ENCODE data around the gene STAG2. TPM values are rescaled to one million over a fixed set of nuclear protein-coding genes. Genes with fewer than 3 reads are reported as not detected.
"Not testable (repeated sequence)": the region's sequence is repeated elsewhere in the genome, so short reads cannot be mapped to it uniquely, and the experiment has no call there.

STAG2 gene
- total RNA-seq, 2 donors from 2014 or later = 73.7 to 130 TPM

- H3K9me3 ChIP-seq (ENCODE audit: control insufficient read depth, low read length) = no peaks in the 10 kb centered on the region
- no peaks in the 10 kb centered on the region for H3K4me1 ChIP-seq (ENCODE audit: control insufficient read depth, insufficient read depth, low read length)
- peaks cover 5% of the 10 kb centered on the region for H3K36me3 Mint-ChIP-seq (ENCODE audit: low read depth)
- no peak for DNase-seq
- H3K36me3 ChIP-seq (ENCODE audit: control insufficient read depth, insufficient read depth, low read length) = no peaks in the 10 kb centered on the region
- H3K27me3 ChIP-seq (ENCODE audit: control insufficient read depth, insufficient read depth, low read length, poor library complexity, severe bottlenecking) = no peaks in the 10 kb centered on the region
- no peak overlapping the region for H3K27ac ChIP-seq (ENCODE audit: low read depth, low read length)
- H3K9ac ChIP-seq (ENCODE audit: extremely low read depth, low read length, poor library complexity, severe bottlenecking) = no peak overlapping the region
- peaks cover 63% of the 10 kb centered on the region for H3K9me3 Mint-ChIP-seq
- H3K4me3 ChIP-seq (ENCODE audit: low read length) = no peak overlapping the region
- H3K4me1 Mint-ChIP-seq = no peaks in the 10 kb centered on the region
- WGBS, 2 experiments (ENCODE audit: insufficient coverage in 1 of 2, insufficient read length in 1 of 2) = 95% methylated on average over 2 of the region's 2 CpGs; no CpG with 5 or more reads in 1 of the 2 experiments
- H3K27ac Mint-ChIP-seq = no peak overlapping the region
- no peaks in the 10 kb centered on the region for H3K27me3 Mint-ChIP-seq (ENCODE audit: insufficient read depth)
- TF ChIP-seq CTCF (conservative IDR thresholded peaks at IDR 0.05) = no peak
- H3K4me3 Mint-ChIP-seq = no peak overlapping the region
Measured at GRCh38 chrX:123927845-123928244, 33.7 kb upstream of the STAG2 start.

- H3K36me3 ChIP-seq (ENCODE audit: control insufficient read depth, insufficient read depth, low read length); H3K27ac Mint-ChIP-seq; DNase-seq; H3K9ac ChIP-seq (ENCODE audit: extremely low read depth, low read length, poor library complexity, severe bottlenecking); H3K9me3 ChIP-seq (ENCODE audit: control insufficient read depth, low read length); H3K36me3 Mint-ChIP-seq (ENCODE audit: low read depth); H3K27ac ChIP-seq (ENCODE audit: low read depth, low read length); H3K27me3 Mint-ChIP-seq (ENCODE audit: insufficient read depth); H3K4me3 ChIP-seq (ENCODE audit: low read length); H3K27me3 ChIP-seq (ENCODE audit: control insufficient read depth, insufficient read depth, low read length, poor library complexity, severe bottlenecking); H3K4me1 Mint-ChIP-seq; H3K4me1 ChIP-seq (ENCODE audit: control insufficient read depth, insufficient read depth, low read length); H3K4me3 Mint-ChIP-seq: not testable (repeated sequence)
- peaks cover 62% of the 10 kb centered on the region for H3K9me3 Mint-ChIP-seq
- 84% methylated on average over 2 of the region's 2 CpGs; no CpG with 5 or more reads in 1 of the 2 experiments for WGBS, 2 experiments (ENCODE audit: insufficient coverage in 1 of 2, insufficient read length in 1 of 2)
Measured at GRCh38 chrX:123932055-123932454, 29.5 kb upstream of the STAG2 start.

- TF ChIP-seq CTCF (conservative IDR thresholded peaks at IDR 0.05) = no peak
- Histone ChIP-seq H3K4me3 (ENCODE audit: low read length) (no peak overlapping the region), H3K27ac (ENCODE audit: low read depth, low read length) (no peak overlapping the region), H3K9me3 (ENCODE audit: control insufficient read depth, low read length) (no peaks in the 10 kb centered on the region), H3K4me1 (ENCODE audit: control insufficient read depth, insufficient read depth, low read length) (no peaks in the 10 kb centered on the region), H3K27me3 (ENCODE audit: control insufficient read depth, insufficient read depth, low read length, poor library complexity, severe bottlenecking) (no peaks in the 10 kb centered on the region), H3K9ac (ENCODE audit: extremely low read depth, low read length, poor library complexity, severe bottlenecking) (no peak overlapping the region), H3K36me3 (ENCODE audit: control insufficient read depth, insufficient read depth, low read length) (no peaks in the 10 kb centered on the region)
- no CpG with 5 or more reads among the region's 1 CpG for WGBS, 2 experiments (ENCODE audit: insufficient coverage in 1 of 2, insufficient read length in 1 of 2)
- Mint-ChIP-seq H3K9me3 (peaks cover 28% of the 10 kb centered on the region), H3K4me1 (no peaks in the 10 kb centered on the region), H3K4me3 (no peak overlapping the region), H3K36me3 (ENCODE audit: low read depth) (no peaks in the 10 kb centered on the region), H3K27me3 (ENCODE audit: insufficient read depth) (no peaks in the 10 kb centered on the region), H3K27ac (no peak overlapping the region)
- no peak for DNase-seq
Measured at GRCh38 chrX:123943074-123943473, 18.4 kb upstream of the STAG2 start.

GRCh38 chrX:123943488-123943887, 18.0 kb upstream of the STAG2 start:
- WGBS, 2 experiments (ENCODE audit: insufficient coverage in 1 of 2, insufficient read length in 1 of 2) = 82% methylated on average over 1 of the region's 2 CpGs; no CpG with 5 or more reads in 1 of the 2 experiments

More at GRCh38 chrX:123943488-123943887, 18.0 kb upstream of the STAG2 start:
- Mint-ChIP-seq H3K27me3 (ENCODE audit: insufficient read depth) (no peaks in the 10 kb centered on the region), H3K9me3 (peaks cover 24% of the 10 kb centered on the region), H3K4me1 (no peaks in the 10 kb centered on the region), H3K36me3 (ENCODE audit: low read depth) (no peaks in the 10 kb centered on the region), H3K4me3 (no peak overlapping the region), H3K27ac (no peak overlapping the region)
- no peak overlapping the region for H3K9ac ChIP-seq (ENCODE audit: extremely low read depth, low read length, poor library complexity, severe bottlenecking)
- H3K27me3 ChIP-seq (ENCODE audit: control insufficient read depth, insufficient read depth, low read length, poor library complexity, severe bottlenecking) = no peaks in the 10 kb centered on the region
- H3K27ac ChIP-seq (ENCODE audit: low read depth, low read length) = no peak overlapping the region
- H3K36me3 ChIP-seq (ENCODE audit: control insufficient read depth, insufficient read depth, low read length) = no peaks in the 10 kb centered on the region
- no peak for TF ChIP-seq CTCF (conservative IDR thresholded peaks at IDR 0.05)
- H3K4me3 ChIP-seq (ENCODE audit: low read length) = no peak overlapping the region
- no peaks in the 10 kb centered on the region for H3K9me3 ChIP-seq (ENCODE audit: control insufficient read depth, low read length)
- DNase-seq = no peak
- no peaks in the 10 kb centered on the region for H3K4me1 ChIP-seq (ENCODE audit: control insufficient read depth, insufficient read depth, low read length)
